H9 (cell line): ENCODE results near the gene WT1. TPM values are rescaled to one million over a fixed set of nuclear protein-coding genes. Genes with fewer than 3 reads are reported as not detected.

ENCODE experiments used
- DNase-seq: peaks from one replicate; pipeline ENCODE4 v3.0.0-alpha.2; 2017
- H2AFZ ChIP-seq: one replicate; pipeline ENCODE4 v1.6.1; 2013; ENCODE audit warnings: mild to moderate bottlenecking, low read length, control low read depth, moderate library complexity
- H2AK5ac ChIP-seq: 2 replicates; pipeline ENCODE4 v1.6.1; 2013; ENCODE audit warnings: low read length, control low read depth, mixed read lengths; ENCODE audit not compliant: insufficient read length
- H2BK120ac ChIP-seq: one replicate; pipeline ENCODE4 v1.6.1; 2013; ENCODE audit warnings: low read depth, mild to moderate bottlenecking, low read length, control low read depth, inconsistent platforms; ENCODE audit not compliant: poor library complexity, severe bottlenecking
- H2BK12ac ChIP-seq: 2 replicates; pipeline ENCODE4 v1.6.1; 2013; ENCODE audit warnings: low read length, control low read depth, mixed read lengths, low read depth; ENCODE audit not compliant: insufficient read length
- H2BK15ac ChIP-seq: 2 replicates; pipeline ENCODE4 v1.6.1; 2013; ENCODE audit warnings: low read depth, low read length, control low read depth
- H2BK20ac ChIP-seq: one replicate; pipeline ENCODE4 v1.6.1; 2013; ENCODE audit warnings: low read depth, mild to moderate bottlenecking, low read length, control low read depth, inconsistent platforms; ENCODE audit not compliant: poor library complexity, severe bottlenecking
- H2BK5ac ChIP-seq: 2 replicates; pipeline ENCODE4 v1.6.1; 2013; ENCODE audit warnings: low read length, control low read depth, mixed read lengths; ENCODE audit not compliant: insufficient read length
- H3K14ac ChIP-seq: 2 replicates; pipeline ENCODE4 v1.6.1; 2013; ENCODE audit warnings: low read length, control low read depth; ENCODE audit not compliant: insufficient read depth
- H3K18ac ChIP-seq: 2 replicates; pipeline ENCODE4 v1.6.1; 2013; ENCODE audit warnings: low read depth, mild to moderate bottlenecking, mixed read lengths, low read length, control low read depth; ENCODE audit not compliant: insufficient read length
- H3K23ac ChIP-seq: 2 replicates; pipeline ENCODE4 v1.6.1; 2013; ENCODE audit warnings: low read length, control low read depth, mixed read lengths, low read depth; ENCODE audit not compliant: insufficient read length
- H3K23me2 ChIP-seq: 2 replicates; pipeline ENCODE4 v1.6.1; 2013; ENCODE audit warnings: low read depth, mild to moderate bottlenecking, mixed read lengths, low read length, control low read depth; ENCODE audit not compliant: insufficient read length, poor library complexity, severe bottlenecking
- H3K27ac ChIP-seq: 2 replicates; pipeline ENCODE4 v1.5.1; 2013; ENCODE audit warnings: low read length, control low read depth, mixed read lengths, low read depth; ENCODE audit not compliant: insufficient read length
- H3K27me3 ChIP-seq: 2 replicates; pipeline ENCODE4 v1.6.1; 2013; ENCODE audit warnings: low read length, control low read depth, inconsistent platforms; ENCODE audit not compliant: insufficient read depth
- H3K4ac ChIP-seq: 2 replicates; pipeline ENCODE4 v1.6.1; 2013; ENCODE audit warnings: low read depth, mild to moderate bottlenecking, control low read depth, inconsistent platforms, low read length, moderate library complexity
- H3K4me1 ChIP-seq: 2 replicates; pipeline ENCODE4 v1.6.1; 2013; ENCODE audit warnings: low read length, control low read depth, inconsistent platforms; ENCODE audit not compliant: insufficient read depth
- H3K4me2 ChIP-seq: 2 replicates; pipeline ENCODE4 v1.6.1; 2013; ENCODE audit warnings: low read length, control low read depth, mixed read lengths; ENCODE audit not compliant: insufficient read length, insufficient read depth
- H3K56ac ChIP-seq: 2 replicates; pipeline ENCODE4 v1.6.1; 2013; ENCODE audit warnings: low read depth, mild to moderate bottlenecking, mixed read lengths, low read length, control low read depth; ENCODE audit not compliant: insufficient read length
- H3K79me1 ChIP-seq: 2 replicates; pipeline ENCODE4 v1.6.1; 2013; ENCODE audit warnings: low read depth, mild to moderate bottlenecking, moderate library complexity, low read length, control low read depth, inconsistent platforms; ENCODE audit not compliant: insufficient read depth, poor library complexity, severe bottlenecking
- H3K79me2 ChIP-seq: 2 replicates; pipeline ENCODE4 v1.6.1; 2013; ENCODE audit warnings: low read length, control low read depth, inconsistent platforms; ENCODE audit not compliant: insufficient read depth
- H3K9ac ChIP-seq: 2 replicates; pipeline ENCODE4 v1.6.1; 2013; ENCODE audit warnings: low read length, control low read depth, mixed read lengths; ENCODE audit not compliant: insufficient read length; ENCODE audit errors: extremely low read depth
- H3K9me3 ChIP-seq: one replicate; pipeline ENCODE4 v1.6.1; 2013; ENCODE audit warnings: low read depth, low read length, inconsistent platforms; ENCODE audit not compliant: control insufficient read depth
- H3T11ph ChIP-seq: one replicate; pipeline ENCODE4 v1.6.1; 2013; ENCODE audit warnings: mild to moderate bottlenecking, low read length, control low read depth, inconsistent platforms
- H4K20me1 ChIP-seq: one replicate; pipeline ENCODE4 v1.6.1; 2013; ENCODE audit not compliant: control insufficient read depth, insufficient read length, insufficient read depth
- H4K5ac ChIP-seq: 2 replicates; pipeline ENCODE4 v1.6.1; 2013; ENCODE audit warnings: low read depth, mild to moderate bottlenecking, mixed read lengths, low read length, control low read depth; ENCODE audit not compliant: insufficient read length
- H4K8ac ChIP-seq: replicated peaks from 2 replicates; pipeline ENCODE4 v1.6.1; 2013; ENCODE audit warnings: low read length, control low read depth, mixed read lengths, low read depth; ENCODE audit not compliant: insufficient read length
- H4K91ac ChIP-seq: 2 replicates; pipeline ENCODE4 v1.6.1; 2013; ENCODE audit warnings: low read depth, mild to moderate bottlenecking, moderate library complexity, mixed read lengths, low read length, control low read depth; ENCODE audit not compliant: insufficient read length
- H3K27ac Mint-ChIP-seq, 3 experiments: 2 replicates in 2 of 3; 3 replicates in 1 of 3; pipeline ENCODE4 v1.8.0; 2020 to 2021; ENCODE audit warnings: mixed read lengths in 3 of 3, mild to moderate bottlenecking in 1 of 3, moderate library complexity in 1 of 3
- H3K27me3 Mint-ChIP-seq: 2 replicates; pipeline ENCODE4 v1.8.0; 2021; ENCODE audit warnings: low read depth, mild to moderate bottlenecking, moderate library complexity, mixed read lengths
- H3K36me3 Mint-ChIP-seq, 3 experiments: 2 replicates in 2 of 3; 3 replicates in 1 of 3; pipeline ENCODE4 v1.8.0; 2020 to 2021; ENCODE audit warnings: low read depth in 3 of 3, mixed read lengths in 3 of 3; ENCODE audit not compliant: insufficient read depth in 1 of 3
- H3K4me1 Mint-ChIP-seq, 2 experiments: 2 replicates each; pipeline ENCODE4 v1.8.0; 2020; ENCODE audit warnings: mixed read lengths in 2 of 2
- H3K4me3 Mint-ChIP-seq, 2 experiments: 2 replicates in 1 of 2; 3 replicates in 1 of 2; pipeline ENCODE4 v1.8.0; 2020 to 2021; ENCODE audit warnings: mild to moderate bottlenecking in 2 of 2, mixed read lengths in 2 of 2, moderate library complexity in 1 of 2
- H3K9me3 Mint-ChIP-seq, 2 experiments: 2 replicates in 1 of 2; 3 replicates in 1 of 2; pipeline ENCODE4 v1.8.0; 2020; ENCODE audit warnings: mild to moderate bottlenecking in 2 of 2, mixed read lengths in 2 of 2, moderate library complexity in 1 of 2
- CTCF ChIP-seq: fragments of 200-600 bp; sonication (generic); conservative IDR thresholded peaks from 3 replicates; pipeline ENCODE4 v1.8.0; 2021; ENCODE audit warnings: antibody characterized with exemption, mild to moderate bottlenecking
- WGBS: extraction: QIAGEN DNeasy Blood & Tissue Kit; methylation state at CpG from one replicate; pipeline ENCODE4 v1.1.7; 2013; ENCODE audit warnings: missing lambda C conversion rate, low lambda C conversion rate, mixed read lengths; ENCODE audit not compliant: insufficient read length; ENCODE audit errors: extremely low coverage; 5-methylcytosine and 5-hydroxymethylcytosine counted together
- total RNA-seq: library from RNA; stranded (reverse); gene quantifications from 2 replicates; pipeline ENCODE4 v1.2.1, GENCODE V29; 2021

WT1 gene
- total RNA-seq, 1 experiment from 2014 or later: 0.20 TPM

DNA sequence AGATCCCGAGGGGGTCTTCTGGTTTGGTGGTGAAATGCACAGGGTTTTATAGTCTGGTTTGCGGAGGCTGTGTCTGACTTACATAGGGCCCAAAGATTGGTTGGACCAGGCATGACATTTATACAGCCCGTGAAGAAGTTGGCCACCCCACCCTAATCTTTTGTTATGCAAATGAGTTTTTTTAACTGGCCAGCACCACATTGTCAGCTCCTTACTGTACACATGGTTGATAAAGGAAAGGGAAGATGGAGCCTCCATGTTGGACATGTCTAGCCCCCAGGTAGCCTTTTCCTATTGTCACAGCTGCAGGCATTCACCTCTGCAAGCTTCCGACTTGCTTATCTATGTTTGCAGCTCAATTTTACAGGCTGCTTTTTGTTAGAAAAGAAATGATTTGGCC is 70.1 kb downstream of the WT1 start:
- TF ChIP-seq CTCF: no peak
- Histone ChIP-seq H3K27ac (no peak overlapping the region), H2BK15ac (no peak overlapping the region), H3K4ac (no peak overlapping the region), H2BK12ac (no peak overlapping the region), H4K20me1 (no peaks in the 10 kb centered on the region), H3K9me3 (no peaks in the 10 kb centered on the region), H3K79me1 (no peaks in the 10 kb centered on the region), H4K5ac (no peak overlapping the region), H3K27me3 (no peaks in the 10 kb centered on the region), H2BK20ac (no peak overlapping the region), H2AFZ (no peak overlapping the region), H4K8ac (no peak overlapping the region), H3K23me2 (no peaks in the 10 kb centered on the region), H3K14ac (no peak overlapping the region), H3K79me2 (no peaks in the 10 kb centered on the region), H3K9ac (no peak overlapping the region), H3K4me1 (no peaks in the 10 kb centered on the region), H3K56ac (no peak overlapping the region), H3K4me2 (no peak overlapping the region), H3K18ac (no peak overlapping the region), H3K23ac (no peak overlapping the region), H4K91ac (no peak overlapping the region), H3T11ph (no peak overlapping the region), H2BK120ac (no peak overlapping the region), H2AK5ac (no peak overlapping the region), H2BK5ac (no peak overlapping the region)
- Mint-ChIP-seq H3K36me3 (peaks cover 2 to 8% (median 8%) of the 10 kb centered on the region in 3 experiments; a peak in 4 of 7 replicates), H3K4me3 (no peak overlapping the region), H3K27ac (no peak overlapping the region), H3K27me3 (peaks cover 9% of the 10 kb centered on the region), H3K4me1 (no peaks in the 10 kb centered on the region), H3K9me3 (peaks cover 29 to 34% of the 10 kb centered on the region in 2 experiments)
- DNase-seq: no peak
- no CpG with 5 or more reads among the region's 4 CpGs for WGBS
